Measurements from ENCODE around the gene METTL21A. TPM values are rescaled to one million over a fixed set of nuclear protein-coding genes. Genes with fewer than 3 reads are reported as not detected.

METTL21A gene
- total and polyA plus RNA-seq, 2 experiments from 2014 or later, result 86.0 to 118 TPM

DNA sequence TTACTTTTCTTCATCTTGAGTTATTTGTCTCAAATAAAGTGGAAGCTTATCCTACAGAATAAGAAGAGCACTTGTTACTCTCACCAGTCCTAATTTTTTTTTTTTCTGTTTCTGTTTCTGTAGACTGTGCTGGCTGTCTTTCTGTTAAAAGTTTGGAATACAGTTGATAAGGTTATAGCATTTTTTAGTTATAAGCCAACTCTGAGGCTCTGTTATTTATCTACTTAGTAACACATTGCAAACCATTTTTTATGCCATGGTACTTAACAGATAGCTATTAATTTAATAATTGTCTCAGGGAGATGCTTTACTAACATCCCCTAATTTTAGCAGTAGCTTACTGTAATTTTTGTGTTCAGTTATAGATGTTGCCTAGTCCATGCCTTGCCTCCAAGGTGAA lies 57.5 kb downstream of the METTL21A start:
- no peaks in the 10 kb centered on the region for H3K27me3 ChIP-seq (ENCODE audit: insufficient read depth)
- H4K20me1 ChIP-seq (replicated peaks; ENCODE audit: insufficient read depth), result no peaks in the 10 kb centered on the region; the same call in 1 of the 2 replicates
- H3K4me3 Mint-ChIP-seq, result no peak overlapping the region
- H3K4me1 ChIP-seq (ENCODE audit: insufficient read depth), result no peaks in the 10 kb centered on the region
- peaks cover 52% of the 10 kb centered on the region; the same call in 1 of the 2 replicates for H3K36me3 ChIP-seq (ENCODE audit: insufficient read depth)
- TF ChIP-seq CREB1 (CRISPR knock-in tag; IDR thresholded peaks at IDR 0.05; ENCODE audit: low read depth) (no peak), JUNB (IDR thresholded peaks at IDR 0.05; ENCODE audit: unreplicated experiment) (no peak), EZH2phosphoT487 (IDR thresholded peaks at IDR 0.05; ENCODE audit: unreplicated experiment) (no peak), STAT1 (IDR thresholded peaks at IDR 0.05; ENCODE audit: unreplicated experiment) (no peak), ZNF114 (CRISPR knock-in tag; IDR thresholded peaks at IDR 0.05) (no peak)
- no peak overlapping the region for H3K27ac Mint-ChIP-seq
- no peak overlapping the region for H2AFZ ChIP-seq
- no peaks in the 10 kb centered on the region for H3K27me3 Mint-ChIP-seq (ENCODE audit: insufficient read depth, low read depth, poor library complexity)
- no peaks in the 10 kb centered on the region for H3K4me1 Mint-ChIP-seq
- peaks cover 18% of the 10 kb centered on the region; the same call in 1 of the 2 replicates for H3K79me2 ChIP-seq (replicated peaks; ENCODE audit: insufficient read depth)
- 0 out of 2 replicates have a peak overlapping the region, but pooled peaks have one; percentile 9 for H3K27ac ChIP-seq (ENCODE audit: low read depth)
- DNase-seq (ENCODE audit: low spot score), result no peak
- peaks cover 71% of the 10 kb centered on the region for H3K36me3 Mint-ChIP-seq (ENCODE audit: low read depth)
- H3F3A ChIP-seq (replicated peaks; ENCODE audit: low read depth), result 0 out of 2 replicates have a peak, but pooled peaks cover 3% of the 10 kb centered on the region
- H3K9me3 Mint-ChIP-seq, result no peaks in the 10 kb centered on the region
- no peak for ATAC-seq
- H3K4me2 ChIP-seq, result no peak overlapping the region
- H3K4me3 ChIP-seq, result no peak overlapping the region
- H3K9me2 ChIP-seq (ENCODE audit: insufficient read depth), result no peaks in the 10 kb centered on the region

DNA sequence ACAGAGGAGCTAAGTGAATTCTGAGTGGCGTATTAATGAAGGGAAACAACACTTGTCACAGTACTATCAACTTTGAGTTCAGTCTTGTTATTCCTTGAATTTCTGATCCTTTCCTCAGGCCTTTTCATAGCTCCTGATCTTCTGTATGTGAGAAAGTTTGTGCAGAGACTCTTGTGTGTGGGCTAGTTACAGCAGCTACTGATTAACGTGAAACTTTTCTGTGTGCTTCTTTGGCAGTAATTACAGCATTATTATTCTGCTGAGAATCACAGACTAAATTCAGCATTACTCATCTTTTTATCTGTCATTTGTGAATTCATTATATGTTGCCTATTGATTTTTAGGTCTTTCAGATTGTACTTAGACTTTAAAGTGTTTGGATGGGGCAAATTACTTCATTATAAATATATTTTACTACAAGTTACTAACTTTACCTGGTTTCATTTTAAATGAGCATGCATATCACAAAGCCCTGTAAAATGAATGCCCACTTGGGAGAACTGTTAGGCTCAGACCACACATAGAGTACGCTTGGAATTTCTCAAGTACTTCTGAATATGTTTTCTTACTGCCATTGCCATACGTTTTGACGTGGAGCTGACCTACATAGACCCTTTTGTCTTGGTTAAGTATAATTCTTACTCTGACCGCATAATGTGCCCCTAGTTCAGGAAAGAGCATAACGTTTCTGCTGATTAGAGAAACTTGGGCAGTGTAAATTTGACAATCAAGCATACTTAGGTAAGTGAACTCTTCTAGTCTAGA lies 59.3 kb downstream of the METTL21A start:
- no peak overlapping the region for H2AFZ ChIP-seq
- peak overlapping the region; percentile 47; the same call in 1 of the 2 replicates for H3K27ac ChIP-seq (ENCODE audit: low read depth)
- DNase-seq (ENCODE audit: low spot score), result no peak
- H3K4me3 ChIP-seq, result no peak overlapping the region
- Mint-ChIP-seq H3K27me3 (ENCODE audit: insufficient read depth, low read depth, poor library complexity) (no peaks in the 10 kb centered on the region), H3K4me1 (peaks cover 9% of the 10 kb centered on the region; the same call in 2 of the 3 replicates), H3K4me3 (no peak overlapping the region), H3K9me3 (no peaks in the 10 kb centered on the region), H3K27ac (peak overlapping the region; percentile 36; the same call in 1 of the 2 replicates), H3K36me3 (ENCODE audit: low read depth) (peaks cover 68% of the 10 kb centered on the region)
- no peaks in the 10 kb centered on the region for H3K27me3 ChIP-seq (ENCODE audit: insufficient read depth)
- 0 out of 2 replicates have a peak, but pooled peaks cover 3% of the 10 kb centered on the region for H3F3A ChIP-seq (replicated peaks; ENCODE audit: low read depth)
- H3K4me1 ChIP-seq (ENCODE audit: insufficient read depth), result 0 out of 2 replicates have a peak, but pooled peaks cover 6% of the 10 kb centered on the region
- no peak overlapping the region for H3K4me2 ChIP-seq
- peaks cover 16% of the 10 kb centered on the region; the same call in 1 of the 2 replicates for H3K79me2 ChIP-seq (replicated peaks; ENCODE audit: insufficient read depth)
- H3K36me3 ChIP-seq (ENCODE audit: insufficient read depth), result peaks cover 52% of the 10 kb centered on the region
- no peaks in the 10 kb centered on the region for H3K9me2 ChIP-seq (ENCODE audit: insufficient read depth)
- no peaks in the 10 kb centered on the region; the same call in 1 of the 2 replicates for H4K20me1 ChIP-seq (replicated peaks; ENCODE audit: insufficient read depth)
- no peak for ATAC-seq
- TF ChIP-seq REST (IDR thresholded peaks at IDR 0.05; ENCODE audit: unreplicated experiment), result no peak
- TF ChIP-seq CREB1 (CRISPR knock-in tag; IDR thresholded peaks at IDR 0.05; ENCODE audit: low read depth), result no peak
- TF ChIP-seq ZNF331 (CRISPR knock-in tag; IDR thresholded peaks at IDR 0.05; ENCODE audit: low read depth), result no peak
- no peak for TF ChIP-seq ZNF462 (CRISPR knock-in tag; IDR thresholded peaks at IDR 0.05)
